ENCODE measurements around the gene XRCC1. TPM values are rescaled to one million over a fixed set of nuclear protein-coding genes. Genes with fewer than 3 reads are reported as not detected.
"Not testable (repeated sequence)": the region's sequence is repeated elsewhere in the genome, so short reads cannot be mapped to it uniquely, and the experiment has no call there.

Gene XRCC1
- total RNA-seq, 1 experiment from 2014 or later, result 45.1 TPM

DNA sequence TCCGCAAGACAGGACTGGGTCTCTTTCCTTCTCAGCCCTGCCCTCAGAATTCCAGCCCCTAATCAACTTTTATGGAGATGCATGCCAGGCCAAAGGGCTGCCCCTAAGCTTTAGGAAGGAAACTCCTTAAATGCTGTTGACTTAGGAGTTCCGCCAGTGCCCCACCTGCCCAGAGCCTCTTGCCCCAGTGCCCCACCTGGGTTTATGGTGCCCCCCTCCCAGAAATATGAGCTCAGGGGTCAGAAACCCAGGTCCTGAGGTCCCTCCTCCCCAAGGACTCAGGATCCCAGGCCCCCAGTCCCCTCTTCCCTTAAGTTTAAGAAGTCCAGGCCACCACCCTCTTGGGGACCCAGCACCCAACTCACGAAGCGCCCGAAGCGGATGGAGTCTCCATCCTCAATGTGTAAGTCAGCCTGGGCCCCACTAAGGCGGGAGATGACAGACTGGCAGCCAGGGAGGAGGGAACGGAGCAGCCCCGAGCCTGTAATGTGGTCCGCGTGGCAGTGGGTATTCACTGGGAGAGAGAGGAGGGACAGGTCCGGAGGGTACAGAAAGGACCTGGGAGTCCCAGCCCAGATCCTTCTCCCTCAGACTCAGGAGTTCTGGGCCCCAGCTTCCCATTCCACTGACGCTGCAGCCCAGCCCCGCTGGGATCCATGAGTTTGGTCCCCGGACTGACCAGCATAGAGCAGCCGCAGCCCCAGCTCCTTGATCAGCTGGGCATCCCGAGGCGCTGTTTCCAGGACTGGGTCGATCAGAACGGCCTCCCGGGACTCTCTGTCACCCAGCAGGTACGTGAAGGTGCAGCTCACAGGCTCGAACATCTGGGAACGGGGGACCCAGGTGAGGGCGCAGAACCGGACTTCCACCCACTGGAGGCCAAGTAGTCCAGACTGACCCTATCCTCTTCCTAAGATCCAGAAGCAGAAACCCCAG, 49.2 kb downstream of the XRCC1 start:
- Histone ChIP-seq H3F3A (ENCODE audit: insufficient read depth, low read depth) (peaks cover 56% of the 10 kb centered on the region; the same call in 1 of the 2 replicates), H3K79me2 (ENCODE audit: low read depth) (peaks cover 51% of the 10 kb centered on the region), H3K9me3 (ENCODE audit: insufficient read depth, low read depth) (no peaks in the 10 kb centered on the region), H2AFZ (peak overlapping the region; percentile 93), H3K4me2 (peak overlapping the region; percentile 87), H3K4me1 (replicated peaks; ENCODE audit: insufficient read depth) (peaks cover 50% of the 10 kb centered on the region), H3K36me3 (ENCODE audit: low read depth) (0 out of 2 replicates have a peak, but pooled peaks cover 7% of the 10 kb centered on the region), H3K27me3 (ENCODE audit: insufficient read depth, low read depth) (no peaks in the 10 kb centered on the region), H3K27ac (peak overlapping the region; percentile 46), H4K20me1 (ENCODE audit: insufficient read depth) (no peaks in the 10 kb centered on the region), H3K4me3 (peak overlapping the region; percentile 97), H3K9me2 (ENCODE audit: insufficient read depth) (no peaks in the 10 kb centered on the region)
- no peak for TF ChIP-seq EZH2 (IDR thresholded peaks at IDR 0.05; ENCODE audit: low read depth)
- TF ChIP-seq, protein P1, sequence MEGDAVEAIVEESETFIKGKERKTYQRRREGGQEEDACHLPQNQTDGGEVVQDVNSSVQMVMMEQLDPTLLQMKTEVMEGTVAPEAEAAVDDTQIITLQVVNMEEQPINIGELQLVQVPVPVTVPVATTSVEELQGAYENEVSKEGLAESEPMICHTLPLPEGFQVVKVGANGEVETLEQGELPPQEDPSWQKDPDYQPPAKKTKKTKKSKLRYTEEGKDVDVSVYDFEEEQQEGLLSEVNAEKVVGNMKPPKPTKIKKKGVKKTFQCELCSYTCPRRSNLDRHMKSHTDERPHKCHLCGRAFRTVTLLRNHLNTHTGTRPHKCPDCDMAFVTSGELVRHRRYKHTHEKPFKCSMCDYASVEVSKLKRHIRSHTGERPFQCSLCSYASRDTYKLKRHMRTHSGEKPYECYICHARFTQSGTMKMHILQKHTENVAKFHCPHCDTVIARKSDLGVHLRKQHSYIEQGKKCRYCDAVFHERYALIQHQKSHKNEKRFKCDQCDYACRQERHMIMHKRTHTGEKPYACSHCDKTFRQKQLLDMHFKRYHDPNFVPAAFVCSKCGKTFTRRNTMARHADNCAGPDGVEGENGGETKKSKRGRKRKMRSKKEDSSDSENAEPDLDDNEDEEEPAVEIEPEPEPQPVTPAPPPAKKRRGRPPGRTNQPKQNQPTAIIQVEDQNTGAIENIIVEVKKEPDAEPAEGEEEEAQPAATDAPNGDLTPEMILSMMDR (conservative IDR thresholded peaks at IDR 0.05), result no peak
- intact Hi-C loops (cut with micrococcal nuclease; ENCODE audit: unreplicated experiment), result loop anchor here (5.0 kb wide), 1 partner anchor 51 kb away; the partner anchor contains the start of genes PINLYP and XRCC1
- peak in 1 of 2 experiments; percentile 26 for DNase-seq
- no TSS peak for BruUV-seq (replicated peaks)
- CTCF ChIA-PET, result interaction anchor here (0.6 kb wide), 1 partner anchor 10 kb away, joined by 3 read pairs; no protein-coding TSS in a partner anchor
- POLR2A ChIA-PET (ENCODE audit: unreplicated experiment), result no interaction called here

GRCh38 chr19:43524922-43525835, 50.1 kb downstream of the XRCC1 start:
- Histone ChIP-seq H3K36me3 (ENCODE audit: low read depth) (0 out of 2 replicates have a peak, but pooled peaks cover 7% of the 10 kb centered on the region), H3K27ac (peak overlapping the region; percentile 46), H3K9me2 (ENCODE audit: insufficient read depth) (no peaks in the 10 kb centered on the region), H3K9me3 (ENCODE audit: insufficient read depth, low read depth) (no peaks in the 10 kb centered on the region), H3K79me2 (ENCODE audit: low read depth) (peaks cover 51% of the 10 kb centered on the region), H3K4me3 (peak overlapping the region; percentile 97), H2AFZ (peak overlapping the region; percentile 93; the same call in 1 of the 2 replicates), H3K27me3 (ENCODE audit: insufficient read depth, low read depth) (no peaks in the 10 kb centered on the region), H3K4me2 (peak overlapping the region; percentile 87), H3F3A (ENCODE audit: insufficient read depth, low read depth) (peaks cover 61% of the 10 kb centered on the region; the same call in 1 of the 2 replicates), H3K4me1 (replicated peaks; ENCODE audit: insufficient read depth) (peaks cover 50% of the 10 kb centered on the region), H4K20me1 (ENCODE audit: insufficient read depth) (no peaks in the 10 kb centered on the region)
- TF ChIP-seq EZH2 (IDR thresholded peaks at IDR 0.05; ENCODE audit: low read depth), result no peak
- TF ChIP-seq, protein P1 (conservative IDR thresholded peaks at IDR 0.05), result no peak
- DNase-seq, result peak; percentile 72 to 80
- intact Hi-C loops (cut with micrococcal nuclease; ENCODE audit: unreplicated experiment), result loop anchor here (5.0 kb wide), 1 partner anchor 52 kb away; the partner anchor contains the start of genes PINLYP and XRCC1
- ChIA-PET POLR2A (ENCODE audit: unreplicated experiment) (interaction anchor here (0.5 to 0.7 kb wide), 5 partner anchors 10 to 1278 kb away, joined by 3 to 4 read pairs (median 4); no protein-coding TSS in a partner anchor), CTCF (interaction anchor here (0.6 to 0.7 kb wide), 3 partner anchors 50 to 865 kb away, joined by 3 to 4 read pairs (median 3); partner anchors contain the start of gene XRCC1)
- BruUV-seq (replicated peaks), result no TSS peak

DNA sequence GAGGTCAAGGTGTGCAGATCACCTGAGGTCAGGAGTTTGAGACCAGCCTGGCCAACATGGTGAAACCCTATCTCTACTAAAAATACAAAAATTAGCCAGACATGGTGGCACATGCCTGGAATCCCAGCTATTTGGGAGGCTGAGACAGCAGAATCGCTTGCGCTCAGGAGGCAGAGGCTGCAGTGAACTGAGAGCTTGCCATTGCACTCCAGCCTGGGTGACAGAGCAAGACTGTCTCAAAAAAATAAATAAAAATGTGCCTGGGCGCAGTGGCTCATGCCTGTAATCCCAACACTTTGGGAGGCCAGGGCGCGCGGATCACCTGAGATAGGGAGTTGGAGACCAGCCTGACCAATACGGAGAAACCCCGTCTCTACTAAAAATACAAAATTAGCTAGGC, 51.6 kb downstream of the XRCC1 start:
- H4K20me1 ChIP-seq (ENCODE audit: insufficient read depth); H3K9me3 ChIP-seq (ENCODE audit: insufficient read depth, low read depth); H3K27ac ChIP-seq; H3K27me3 ChIP-seq (ENCODE audit: insufficient read depth, low read depth); intact Hi-C loops (cut with micrococcal nuclease; ENCODE audit: unreplicated experiment); DNase-seq; POLR2A ChIA-PET (ENCODE audit: unreplicated experiment); BruUV-seq (replicated peaks); H3K9me2 ChIP-seq (ENCODE audit: insufficient read depth); H3K4me3 ChIP-seq; H2AFZ ChIP-seq; H3K36me3 ChIP-seq (ENCODE audit: low read depth): not testable (repeated sequence)
- H3K4me2 ChIP-seq, result peak overlapping the region; percentile 19
- peaks cover 52% of the 10 kb centered on the region for H3K79me2 ChIP-seq (ENCODE audit: low read depth)
- H3F3A ChIP-seq (ENCODE audit: insufficient read depth, low read depth), result peaks cover 65% of the 10 kb centered on the region
- CTCF ChIA-PET, result interaction anchor here (0.6 kb wide), 1 partner anchor 8 kb away, joined by 10 read pairs; no protein-coding TSS in a partner anchor
- peaks cover 45% of the 10 kb centered on the region for H3K4me1 ChIP-seq (replicated peaks; ENCODE audit: insufficient read depth)
